ENCODE data around the gene CTRB2. TPM values are rescaled to one million over a fixed set of nuclear protein-coding genes. Genes with fewer than 3 reads are reported as not detected.

The CTRB2 gene
- total RNA-seq: 10 to 100 TPM; 12.5 TPM

- no peak for TF ChIP-seq CTCF (IDR thresholded peaks at IDR 0.05)
- ATAC-seq (ENCODE audit: insufficient number of reproducible peaks, low FRiP score, low read depth) (no peak), DNase-seq (ENCODE audit: low spot score) (no peak)
- Histone ChIP-seq H3K27me3 (replicated peaks; ENCODE audit: insufficient read depth) (no peaks in the 10 kb centered on the region), H3K4me3 (no peak within 1 kb of the TSS), H3K4me1 (ENCODE audit: control insufficient read depth in 1 of 2, low read depth in 2 of 2) (no peaks in the 10 kb centered on the region), H3K36me3 (no peaks in the 10 kb centered on the region), H3K27ac (no peak within 1 kb of the TSS), H3K9me3 (no peaks in the 10 kb centered on the region)
Observed at GRCh38 chr16:75206749-75207451, at the start of gene CTRB2. CTRB2 (minus strand) TSS chr16:75207161; CDS start chr16:75207141, 20 bp downstream.

GRCh38 chr16:75256059-75256571 lies 49.2 kb upstream of the CTRB2 start:
- ATAC-seq (ENCODE audit: insufficient number of reproducible peaks, low FRiP score, low read depth): no peak
- Histone ChIP-seq H3K4me1 (ENCODE audit: control insufficient read depth in 1 of 2, low read depth in 2 of 2) (peaks cover 69 to 95% of the 10 kb centered on the region in 2 donors), H3K4me3 (peak overlapping the region; percentile 55)

GRCh38 chr16:75254359-75254837 lies 47.4 kb upstream of the CTRB2 start:
- H3K4me1 ChIP-seq (ENCODE audit: control insufficient read depth in 1 of 2, low read depth in 2 of 2): peaks cover 73 to 86% of the 10 kb centered on the region in 2 donors
- peak overlapping the region; percentile 96 for H3K27ac ChIP-seq
- H3K36me3 ChIP-seq: no peaks in the 10 kb centered on the region
- H3K27me3 ChIP-seq (replicated peaks; ENCODE audit: insufficient read depth): no peaks in the 10 kb centered on the region
- H3K9me3 ChIP-seq: no peaks in the 10 kb centered on the region
- TF ChIP-seq CTCF (IDR thresholded peaks at IDR 0.05): no peak
- peak overlapping the region; percentile 57 for H3K4me3 ChIP-seq
- DNase-seq (ENCODE audit: low spot score) (no peak), ATAC-seq (ENCODE audit: insufficient number of reproducible peaks, low FRiP score, low read depth) (no peak)

More at GRCh38 chr16:75256059-75256571, 49.2 kb upstream of the CTRB2 start:
- Histone ChIP-seq H3K36me3 (no peaks in the 10 kb centered on the region), H3K27me3 (replicated peaks; ENCODE audit: insufficient read depth) (no peaks in the 10 kb centered on the region), H3K27ac (peak overlapping the region; percentile 96), H3K9me3 (no peaks in the 10 kb centered on the region)
- DNase-seq (ENCODE audit: low spot score): no peak
- TF ChIP-seq CTCF (IDR thresholded peaks at IDR 0.05): no peak

GRCh38 chr16:75252946-75253911 lies 46.3 kb upstream of the CTRB2 start:
- ATAC-seq (ENCODE audit: insufficient number of reproducible peaks, low FRiP score, low read depth) (no peak), DNase-seq (ENCODE audit: low spot score) (no peak)
- Histone ChIP-seq H3K27ac (peak overlapping the region; percentile 96), H3K4me1 (ENCODE audit: control insufficient read depth in 1 of 2, low read depth in 2 of 2) (peaks cover 78 to 86% of the 10 kb centered on the region in 2 donors), H3K9me3 (no peaks in the 10 kb centered on the region), H3K4me3 (peak overlapping the region; percentile 63), H3K36me3 (no peaks in the 10 kb centered on the region), H3K27me3 (replicated peaks; ENCODE audit: insufficient read depth) (no peaks in the 10 kb centered on the region)
- no peak for TF ChIP-seq CTCF (IDR thresholded peaks at IDR 0.05)
